Liver (tissue), 9 donors: ENCODE measurements around the gene PSORS1C1. TPM values are rescaled to one million over a fixed set of nuclear protein-coding genes. Genes with fewer than 3 reads are reported as not detected.

Source experiments
- DNase-seq: peaks from one replicate; pipeline ENCODE4 v3.0.0-alpha.2; 2017; ENCODE audit warnings: low spot score
- H3K27ac ChIP-seq, 2 donors: one replicate each; pipeline ENCODE4 v1.7.0; 2013; ENCODE audit warnings: inconsistent platforms in 2 of 2, low read length in 2 of 2, control low read depth in 1 of 2, low read depth in 1 of 2, mild to moderate bottlenecking in 1 of 2
- H3K27me3 ChIP-seq, 4 donors: one replicate each; pipeline versions ENCODE4 v1.6.1 to v1.7.0; 2013; ENCODE audit warnings: low read length in 3 of 4, inconsistent platforms in 1 of 4, mild to moderate bottlenecking in 1 of 4, moderate library complexity in 1 of 4; ENCODE audit not compliant: control insufficient read depth in 4 of 4, insufficient read depth in 4 of 4
- H3K36me3 ChIP-seq, 4 donors: one replicate each; pipeline versions ENCODE4 v1.6.1 to v1.7.0; 2013; ENCODE audit warnings: low read length in 3 of 4, mild to moderate bottlenecking in 3 of 4, low read depth in 1 of 4, moderate library complexity in 1 of 4; ENCODE audit not compliant: control insufficient read depth in 4 of 4, insufficient read depth in 3 of 4
- H3K4me1 ChIP-seq, 4 donors: one replicate each; pipeline versions ENCODE4 v1.6.1 to v1.7.0; 2013; ENCODE audit warnings: low read length in 3 of 4, mild to moderate bottlenecking in 3 of 4, moderate library complexity in 1 of 4; ENCODE audit not compliant: control insufficient read depth in 4 of 4, insufficient read depth in 4 of 4
- H3K4me3 ChIP-seq, 3 donors: one replicate each; pipeline versions ENCODE4 v1.6.1 to v1.7.0; 2013; ENCODE audit warnings: low read length in 3 of 3, control low read depth in 1 of 3, low read depth in 1 of 3, mild to moderate bottlenecking in 1 of 3
- H3K9ac ChIP-seq, 2 donors: one replicate each; pipeline ENCODE4 v1.7.0; 2013; ENCODE audit warnings: low read length in 2 of 2, mild to moderate bottlenecking in 2 of 2, moderate library complexity in 2 of 2, control low read depth in 1 of 2, low read depth in 1 of 2
- H3K9me3 ChIP-seq, 4 donors: one replicate each; pipeline versions ENCODE4 v1.6.1 to v1.7.0; 2013; ENCODE audit warnings: low read length in 3 of 4; ENCODE audit not compliant: control insufficient read depth in 4 of 4
- ATF3 ChIP-seq: IDR thresholded peaks from 2 replicates; pipeline ENCODE4 v1.6.1; 2016; ENCODE audit warnings: antibody characterized with exemption
- FOXA1 ChIP-seq: IDR thresholded peaks from 2 replicates; pipeline ENCODE4 v1.6.1; 2016; ENCODE audit warnings: antibody characterized with exemption
- FOXA2 ChIP-seq: IDR thresholded peaks from 2 replicates; pipeline ENCODE4 v1.6.1; 2016; ENCODE audit warnings: antibody characterized with exemption
- GABPA ChIP-seq, 2 donors: IDR thresholded peaks in 1 of 2; conservative IDR thresholded peaks in 1 of 2; 2 replicates each; pipeline ENCODE4 v1.6.1; 2016; ENCODE audit warnings: antibody characterized with exemption in 2 of 2, mild to moderate bottlenecking in 1 of 2, moderate library complexity in 1 of 2
- HNF4A ChIP-seq, 2 donors: conservative IDR thresholded peaks; 2 replicates each; pipeline ENCODE4 v1.6.1; 2016; ENCODE audit warnings: antibody characterized with exemption in 2 of 2, mild to moderate bottlenecking in 2 of 2
- HNF4G ChIP-seq: IDR thresholded peaks from 2 replicates; pipeline ENCODE4 v1.6.1; 2016; ENCODE audit warnings: antibody characterized with exemption
- JUND ChIP-seq, 2 donors: IDR thresholded peaks; 2 replicates each; pipeline ENCODE4 v1.6.1; 2016; ENCODE audit warnings: antibody characterized with exemption in 2 of 2
- MAX ChIP-seq: IDR thresholded peaks from 2 replicates; pipeline ENCODE4 v1.6.1; 2016; ENCODE audit warnings: antibody characterized with exemption
- NR2F2 ChIP-seq: IDR thresholded peaks from 2 replicates; pipeline ENCODE4 v1.6.1; 2016; ENCODE audit warnings: antibody characterized with exemption
- REST ChIP-seq: IDR thresholded peaks from 2 replicates; pipeline ENCODE4 v1.6.1; 2016; ENCODE audit warnings: antibody characterized with exemption, mild to moderate bottlenecking
- SP1 ChIP-seq: IDR thresholded peaks from 2 replicates; pipeline ENCODE4 v1.6.1; 2018; ENCODE audit warnings: antibody characterized with exemption, mild to moderate bottlenecking
- YY1 ChIP-seq: IDR thresholded peaks from 2 replicates; pipeline ENCODE4 v1.6.1; 2016; ENCODE audit warnings: antibody characterized with exemption, mild to moderate bottlenecking
- ZBTB33 ChIP-seq: IDR thresholded peaks from 2 replicates; pipeline ENCODE4 v1.6.1; 2016; ENCODE audit warnings: antibody characterized with exemption
- WGBS: extraction: QIAGEN DNeasy Blood & Tissue Kit; methylation state at CpG from one replicate; pipeline ENCODE4 v1.1.7; 2013; 5-methylcytosine and 5-hydroxymethylcytosine counted together
- polyA plus RNA-seq, 2 donors: library from polyadenylated mRNA; stranded (reverse) in 1 of 2; unstranded in 1 of 2; fragments of 200-250 nt in 1 of 2; fragments of >200 nt in 1 of 2; fragmentation: Nextera tagmentation in 1 of 2; extraction: Ambion mirVana in 1 of 2; gene quantifications; one replicate each; pipeline versions ENCODE4 v1.2.1 to v1.2.3, GENCODE V29; 2013 to 2015
- total RNA-seq, 2 donors: library from RNA; depleted of rRNA; stranded (reverse); fragments of >200 nt; gene quantifications; one replicate each; pipeline ENCODE4 v1.2.3, GENCODE V29; 2014
- donor health status: healthy.
- donor health status: healthy.
- donor health status: healthy.
- donor health status: healthy.
- donor health status: healthy.

The PSORS1C1 gene
- total and polyA plus RNA-seq, 4 donors: under 0.01 to 0.08 TPM; not detected in 2

GRCh38 chr6:31173406-31173805, 58.8 kb downstream of the PSORS1C1 start:
- no peak for TF ChIP-seq REST
- TF ChIP-seq HNF4A (conservative IDR thresholded peaks at IDR 0.05): no peak
- no peak for TF ChIP-seq GABPA (IDR thresholded peaks at IDR 0.05 in 1 of 2, conservative IDR thresholded peaks at IDR 0.05 in 1 of 2)
- TF ChIP-seq HNF4G: no peak
- TF ChIP-seq MAX: no peak
- TF ChIP-seq JUND (IDR thresholded peaks at IDR 0.05): no peak
- TF ChIP-seq FOXA2: no peak
- TF ChIP-seq ZBTB33: no peak
- no peak for DNase-seq
- no peaks in the 10 kb centered on the region for H3K36me3 ChIP-seq
- no peak overlapping the region for H3K9ac ChIP-seq
- H3K4me1 ChIP-seq: no peaks in the 10 kb centered on the region
- H3K27me3 ChIP-seq: no peaks in the 10 kb centered on the region
- WGBS: 89% methylated on average over 3 of the region's 3 CpGs
- no peak overlapping the region for H3K4me3 ChIP-seq
- H3K27ac ChIP-seq: no peak overlapping the region
- no peaks in the 10 kb centered on the region for H3K9me3 ChIP-seq

- Histone ChIP-seq H3K36me3 (no peaks in the 10 kb centered on the region), H3K27me3 (no peaks in the 10 kb centered on the region), H3K27ac (no peak overlapping the region), H3K9me3 (no peaks in the 10 kb centered on the region), H3K4me3 (no peak overlapping the region), H3K4me1 (no peaks in the 10 kb centered on the region), H3K9ac (no peak overlapping the region)
- 97% methylated on average over 5 of the region's 5 CpGs for WGBS
- no peak for TF ChIP-seq ATF3
- DNase-seq: no peak
Observed at GRCh38 chr6:31174378-31174777, 59.8 kb downstream of the PSORS1C1 start.

GRCh38 chr6:31175971-31176370, 61.4 kb downstream of the PSORS1C1 start:
- Histone ChIP-seq H3K4me1 (no peaks in the 10 kb centered on the region), H3K27ac (no peak overlapping the region), H3K9ac (no peak overlapping the region), H3K27me3 (no peaks in the 10 kb centered on the region), H3K9me3 (no peaks in the 10 kb centered on the region), H3K36me3 (no peaks in the 10 kb centered on the region), H3K4me3 (no peak overlapping the region)
- 91% methylated on average over 3 of the region's 3 CpGs for WGBS
- no peak for TF ChIP-seq FOXA1
- TF ChIP-seq SP1: no peak
- no peak for TF ChIP-seq YY1
- TF ChIP-seq JUND (IDR thresholded peaks at IDR 0.05): no peak
- TF ChIP-seq REST: no peak
- no peak for TF ChIP-seq NR2F2
- TF ChIP-seq FOXA2: no peak
- no peak for DNase-seq
